Caki2 (cell line): ENCODE data around the gene RLN3. TPM values are rescaled to one million over a fixed set of nuclear protein-coding genes. Genes with fewer than 3 reads are reported as not detected.

Experiments
- DNase-seq: peaks from one replicate; pipeline ENCODE4 v3.0.0-alpha.2; 2015; ENCODE audit warnings: low read depth
- in situ Hi-C: cut with HindIII; loops from 2 replicates; pipeline ENCODE4 v1.10.0; 2016; ENCODE audit warnings: low sequenced_read_pairs, low pct_unique_long_range_greater_than_20kb, mixed read lengths
- total RNA-seq: library from RNA; depleted of rRNA; stranded (reverse); fragments of >200 nt; shearing (Covaris generic); gene quantifications from 2 replicates; pipeline ENCODE4 v1.2.3, GENCODE V29; 2014; ENCODE audit warnings: low replicate concordance; rRNA removed

The RLN3 gene
- total RNA-seq: not detected in 2 replicates

DNA sequence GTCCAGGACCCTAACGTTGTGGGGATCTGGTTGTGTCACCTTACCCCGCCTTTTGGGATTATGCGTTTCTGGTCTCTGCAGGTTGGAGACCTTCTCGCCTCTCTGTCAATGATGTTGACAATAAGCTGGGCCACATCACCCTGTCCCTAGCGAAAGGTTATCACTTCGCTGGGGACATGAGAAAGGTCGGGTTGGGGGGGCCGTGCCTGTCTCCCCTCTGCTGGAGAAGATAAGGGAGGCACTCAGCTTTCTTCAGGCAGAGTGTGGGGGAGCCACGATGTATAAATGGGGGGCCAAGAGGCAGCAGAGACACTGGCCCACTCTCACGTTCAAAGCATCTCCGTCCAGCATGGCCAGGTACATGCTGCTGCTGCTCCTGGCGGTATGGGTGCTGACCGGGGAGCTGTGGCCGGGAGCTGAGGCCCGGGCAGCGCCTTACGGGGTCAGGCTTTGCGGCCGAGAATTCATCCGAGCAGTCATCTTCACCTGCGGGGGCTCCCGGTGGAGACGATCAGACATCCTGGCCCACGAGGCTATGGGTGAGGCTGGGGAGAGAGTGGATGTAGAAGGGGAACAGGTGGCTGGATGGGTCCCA, at the start of gene RLN3:
Gene RLN3 (plus strand): TSS at position 293 of the 595 bp plus-strand sequence. CDS start 57 bp downstream, at position 350.
- no peak for DNase-seq
- in situ Hi-C loops: no loop called here

DNA sequence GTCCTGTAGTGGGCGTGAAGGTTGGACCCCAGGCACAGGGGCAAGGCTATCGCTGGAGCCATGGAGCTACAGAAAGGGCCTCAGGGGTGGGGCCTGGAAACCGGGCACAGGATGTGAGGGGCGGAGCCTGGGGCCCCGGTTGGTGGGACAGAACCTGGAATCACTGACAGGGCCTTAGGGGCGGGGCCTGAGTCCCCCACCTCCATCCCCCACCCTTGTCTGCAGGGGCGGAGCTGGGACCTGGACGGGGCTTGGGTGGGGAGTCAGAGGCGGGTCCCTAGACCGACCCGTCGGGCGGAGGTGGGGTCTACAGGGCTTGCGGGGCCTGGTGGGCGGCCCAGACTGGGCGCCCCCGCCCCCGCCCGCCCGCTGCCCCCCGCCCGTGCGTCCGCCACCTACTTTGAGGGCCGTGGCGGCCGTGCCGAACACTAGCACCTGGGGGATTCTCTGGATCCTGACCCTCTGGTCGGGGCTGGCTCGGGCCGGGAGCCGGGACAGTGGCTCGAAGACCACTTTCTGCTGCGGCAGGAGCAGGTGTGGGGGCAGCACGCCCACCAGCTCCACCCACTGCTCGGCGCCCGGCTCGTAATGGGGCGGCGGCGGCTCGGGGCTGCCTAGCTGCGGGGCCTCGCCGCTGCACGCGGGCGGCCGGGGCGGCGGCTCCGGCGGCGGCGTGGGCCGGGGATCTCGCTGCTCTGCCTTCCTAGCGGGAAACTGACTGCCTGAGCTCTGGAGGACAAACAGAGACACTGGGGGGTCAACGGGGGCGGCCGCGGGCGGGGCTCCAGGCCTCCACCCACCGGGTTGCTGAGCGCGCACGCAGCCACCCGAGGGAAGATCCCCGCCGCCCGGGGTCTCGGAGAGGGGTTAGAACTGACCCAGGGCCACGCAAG, 49.4 kb upstream of the RLN3 start:
- in situ Hi-C loops: no loop called here

DNA sequence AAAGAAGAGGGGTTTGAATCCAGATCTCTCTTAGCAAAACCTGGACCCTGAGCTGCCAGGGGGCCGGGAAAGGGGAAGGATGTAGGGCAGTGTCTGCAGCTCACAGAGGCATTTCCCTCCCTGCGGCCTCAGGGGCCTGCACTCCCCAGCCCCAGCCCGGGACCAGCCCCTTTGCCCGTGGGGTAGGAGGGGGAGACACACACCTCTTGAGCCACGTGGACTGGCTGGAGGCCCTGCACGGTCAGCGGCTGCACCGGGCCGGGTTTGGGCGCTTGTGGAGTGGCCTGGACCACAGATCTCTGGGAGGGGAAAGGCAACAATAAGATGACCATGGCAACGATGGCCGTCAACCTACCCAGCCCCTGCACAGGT, 48.7 kb upstream of the RLN3 start:
- in situ Hi-C loops: no loop called here
- no peak for DNase-seq

More for the DNA sequence above, 49.4 kb upstream of the RLN3 start:
- DNase-seq: no peak

DNA sequence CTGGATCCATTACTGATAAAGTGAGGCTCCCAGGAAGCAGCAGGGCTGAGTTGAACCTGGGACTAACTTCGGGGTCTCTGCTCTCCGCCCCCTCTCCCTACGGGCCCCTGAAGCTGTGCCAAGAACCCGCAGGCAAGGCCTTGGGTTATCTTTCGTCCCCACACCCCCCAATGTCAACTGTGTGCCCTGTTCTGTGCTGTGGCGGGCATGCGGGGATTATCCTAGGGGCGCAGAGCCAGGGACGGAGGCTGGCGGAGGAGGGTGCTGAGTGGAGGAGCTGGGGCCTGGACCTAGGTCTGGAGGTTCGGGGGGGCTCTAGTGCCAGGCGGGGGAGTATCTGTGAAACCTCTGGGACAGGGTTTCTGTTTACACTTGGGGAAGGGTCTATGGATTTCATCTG, 48.3 kb upstream of the RLN3 start:
- no peak for DNase-seq
- in situ Hi-C loops: no loop called here

GRCh38 chr19:13980340-13980739, 47.6 kb upstream of the RLN3 start:
- in situ Hi-C loops: no loop called here
- no peak for DNase-seq

- in situ Hi-C loops: no loop called here
Measured at GRCh38 chr19:13981021-13981420, 46.9 kb upstream of the RLN3 start.

GRCh38 chr19:13981467-13981866, 46.5 kb upstream of the RLN3 start:
- DNase-seq: no peak
- in situ Hi-C loops: no loop called here

More at GRCh38 chr19:13981021-13981420, 46.9 kb upstream of the RLN3 start:
- no peak for DNase-seq

- DNase-seq: no peak
- in situ Hi-C loops: no loop called here
Measured at GRCh38 chr19:13981988-13982501, 45.9 kb upstream of the RLN3 start.

- no peak for DNase-seq
- in situ Hi-C loops: no loop called here
Measured at GRCh38 chr19:13982773-13983172, 45.2 kb upstream of the RLN3 start.

- DNase-seq: no peak
- in situ Hi-C loops: no loop called here
Measured at GRCh38 chr19:13983213-13983889, 44.6 kb upstream of the RLN3 start.

- no peak for DNase-seq
- in situ Hi-C loops: no loop called here
Measured at GRCh38 chr19:13984186-13984585, 43.8 kb upstream of the RLN3 start.

DNA sequence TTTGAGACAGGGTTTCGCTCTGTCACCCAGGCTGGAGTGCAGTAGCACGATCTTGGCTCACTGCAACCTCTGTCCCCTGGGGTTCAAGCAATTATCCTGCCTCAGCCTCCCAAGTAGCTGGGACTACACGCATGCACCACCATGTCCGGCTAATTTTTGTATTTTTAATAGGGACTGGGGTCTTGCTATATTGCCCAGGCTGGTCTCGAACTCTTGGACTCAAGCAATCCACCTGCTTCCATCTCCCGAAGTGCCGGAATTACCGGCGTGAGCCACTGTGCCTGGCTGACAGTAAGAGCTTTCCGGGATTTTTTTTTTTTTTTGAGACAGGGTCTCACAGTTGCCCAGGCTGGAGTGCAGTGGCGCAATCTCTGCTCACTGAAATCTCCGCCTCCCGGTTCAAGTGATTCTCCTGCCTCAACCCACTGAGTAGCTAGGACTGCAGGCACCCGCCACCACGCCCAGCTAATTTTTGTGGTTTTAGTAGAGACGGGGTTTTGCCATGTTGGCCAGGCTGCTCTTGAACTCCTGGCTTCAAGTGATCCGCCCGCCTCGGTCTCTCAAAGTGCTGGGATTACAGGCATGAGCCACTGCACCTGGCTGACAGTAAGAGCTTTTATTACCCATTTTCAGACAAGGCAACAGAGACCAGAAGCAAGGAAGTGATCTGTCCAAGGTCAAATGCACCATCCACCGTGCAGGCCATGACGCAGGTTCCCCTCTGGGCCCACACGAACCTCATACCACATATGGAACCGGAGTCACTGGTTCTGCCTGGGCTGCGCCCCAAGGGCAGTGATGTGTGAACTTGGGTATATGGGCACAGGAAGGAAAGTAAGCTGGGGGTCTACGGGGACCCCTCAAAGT, 42.8 kb upstream of the RLN3 start:
- in situ Hi-C loops: no loop called here
- DNase-seq: no peak

DNA sequence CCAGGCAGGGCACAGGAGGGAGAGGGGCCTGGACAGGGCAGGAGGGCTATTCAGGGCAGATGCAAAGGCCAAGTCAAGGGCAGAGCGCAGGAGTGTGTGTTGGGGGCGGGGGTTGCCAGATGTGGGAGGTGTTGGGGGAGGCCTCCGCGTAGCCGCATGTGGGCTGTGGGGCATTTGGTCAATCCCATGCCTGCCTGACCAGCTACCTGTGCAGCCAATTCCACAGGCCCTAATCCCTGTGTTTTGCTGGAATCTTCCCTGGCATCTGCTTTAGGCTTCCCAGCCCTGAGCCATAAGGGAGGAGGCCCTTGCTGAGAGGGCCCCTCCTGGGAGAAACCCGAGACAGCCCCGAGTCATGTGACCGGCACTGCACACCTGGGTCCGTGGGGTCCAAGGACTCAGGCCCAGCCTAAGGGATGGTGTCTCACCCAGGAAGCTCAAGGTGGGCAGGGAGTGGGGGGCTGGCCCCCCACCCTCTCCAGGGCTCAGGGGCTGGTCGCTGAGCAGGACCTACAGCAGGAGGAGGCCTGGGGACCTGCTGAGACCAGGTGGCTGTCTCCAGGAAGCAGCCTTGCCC, 42.1 kb upstream of the RLN3 start:
- DNase-seq: no peak
- in situ Hi-C loops: no loop called here

- in situ Hi-C loops: no loop called here
- DNase-seq: no peak
Measured at GRCh38 chr19:13986348-13986904, 41.5 kb upstream of the RLN3 start.

DNA sequence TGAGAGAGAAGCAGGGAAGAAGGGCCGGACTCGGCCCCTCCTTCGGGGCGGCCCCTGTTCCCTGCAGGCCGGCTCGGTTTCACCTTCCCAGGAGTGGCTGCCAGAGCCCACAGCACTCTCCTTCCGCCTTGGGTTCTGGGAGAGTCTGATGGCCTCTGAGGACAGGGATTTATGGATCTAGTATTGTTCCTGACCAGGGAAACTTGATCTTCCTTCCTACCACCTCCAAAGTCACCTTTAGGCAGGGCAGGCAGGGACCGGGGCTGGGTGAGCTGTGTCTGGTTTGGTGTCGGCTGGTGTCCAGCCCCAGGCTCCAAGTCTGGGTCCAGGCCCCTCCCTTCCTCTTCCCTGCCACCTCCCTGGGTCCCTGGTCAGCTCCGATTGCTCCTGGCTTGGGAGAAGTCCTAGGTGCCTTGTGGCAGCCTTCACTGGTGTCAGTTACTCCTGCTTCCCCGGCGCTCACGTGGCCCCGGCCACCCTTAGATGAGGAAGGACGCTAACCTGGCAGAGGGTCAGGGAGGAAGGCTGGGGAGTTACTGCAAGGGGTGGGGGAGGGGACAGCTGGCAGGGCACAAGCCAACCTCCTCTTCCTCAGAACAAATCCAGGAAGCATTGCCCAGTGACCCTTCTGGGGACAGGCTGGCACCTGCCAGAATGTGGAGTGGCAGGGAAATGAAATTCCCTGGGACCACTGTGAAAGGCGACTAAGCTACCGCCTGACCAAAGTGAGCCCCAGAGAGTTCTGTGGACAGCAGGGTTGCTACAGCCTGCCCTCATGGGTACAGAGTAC, 40.7 kb upstream of the RLN3 start:
- DNase-seq: no peak
- in situ Hi-C loops: no loop called here

DNA sequence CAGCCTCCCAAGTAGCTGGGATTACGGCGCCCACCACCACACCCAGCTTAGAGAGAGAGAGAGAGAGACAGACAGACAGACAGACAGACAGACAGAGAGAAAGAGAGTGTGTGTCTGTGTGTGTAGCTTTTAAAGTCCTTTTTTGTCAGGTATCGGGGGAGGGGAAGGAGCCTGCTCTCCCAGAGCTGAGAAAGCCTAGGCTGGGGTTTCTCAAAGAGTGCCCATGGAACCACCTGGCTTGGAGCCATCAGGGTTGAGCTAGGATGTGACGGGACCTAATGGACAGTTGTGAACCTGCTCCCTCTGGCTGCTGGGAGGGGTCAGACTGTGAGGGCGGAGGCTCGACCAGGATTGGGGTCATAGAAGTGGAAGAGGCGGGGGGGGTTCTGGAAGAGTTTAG, 38.5 kb upstream of the RLN3 start:
- in situ Hi-C loops: no loop called here
- no peak for DNase-seq

DNA sequence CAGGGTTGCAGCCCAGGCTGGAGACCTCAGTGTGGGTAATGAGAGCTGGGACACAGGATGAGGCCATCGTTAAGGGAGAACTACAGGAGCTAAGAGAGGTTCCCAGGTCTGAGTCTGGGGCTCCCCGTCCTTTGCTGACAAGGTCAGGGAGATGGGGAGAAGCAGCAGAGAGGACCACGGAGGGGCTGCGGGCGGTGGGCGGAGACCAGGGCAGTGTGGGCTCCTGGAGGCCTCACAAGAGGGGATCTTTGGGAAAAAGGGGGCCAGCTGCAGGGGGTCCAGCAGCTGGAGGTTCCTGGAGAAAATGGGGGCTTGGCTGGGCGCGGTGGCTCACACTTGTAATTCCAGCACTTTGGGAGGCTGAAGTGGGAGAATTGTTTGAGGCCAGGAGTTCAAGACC, 37.9 kb upstream of the RLN3 start:
- no peak for DNase-seq
- in situ Hi-C loops: no loop called here
